Smooth muscle cell (in vitro differentiated cells): Measurements from ENCODE around the gene PEX13. TPM values are rescaled to one million over a fixed set of nuclear protein-coding genes. Genes with fewer than 3 reads are reported as not detected.

Source experiments
- DNase-seq: peaks from one replicate; lab custom pipeline; 2025; ENCODE audit not compliant: unreplicated experiment; lab: John Stamatoyannopoulos, UW
- H2AFZ ChIP-seq: fragments of 200-600 bp; sonication (generic); 2 replicates; pipeline ENCODE4 v1.6.0; 2016; ENCODE audit warnings: antibody characterized with exemption, low read depth, mild to moderate bottlenecking
- H3F3A ChIP-seq: fragments of 200-600 bp; sonication (generic); 2 replicates; pipeline ENCODE4 v1.6.0; 2017; ENCODE audit warnings: antibody characterized with exemption, low read depth
- H3K27ac ChIP-seq: fragments of 200-600 bp; sonication (generic); 2 replicates; pipeline ENCODE4 v1.5.1; 2016; ENCODE audit warnings: low read depth, mild to moderate bottlenecking
- H3K27me3 ChIP-seq: fragments of 200-600 bp; sonication (generic); 2 replicates; pipeline ENCODE4 v1.6.1; 2016; ENCODE audit warnings: low read depth, mild to moderate bottlenecking
- H3K36me3 ChIP-seq: fragments of 200-600 bp; sonication (generic); 2 replicates; pipeline ENCODE4 v1.5.1; 2016; ENCODE audit warnings: low read depth
- H3K4me1 ChIP-seq: fragments of 200-600 bp; sonication (generic); 2 replicates; pipeline ENCODE4 v1.5.1; 2016; ENCODE audit warnings: low read depth
- H3K4me2 ChIP-seq: fragments of 200-600 bp; sonication (generic); 2 replicates; pipeline ENCODE4 v1.6.0; 2016; ENCODE audit warnings: mild to moderate bottlenecking
- H3K4me3 ChIP-seq: fragments of 200-600 bp; sonication (generic); 2 replicates; pipeline ENCODE4 v1.5.1; 2016; ENCODE audit warnings: mild to moderate bottlenecking
- H3K79me2 ChIP-seq: fragments of 200-600 bp; sonication (generic); 2 replicates; pipeline ENCODE4 v1.6.0; 2016; ENCODE audit warnings: low read depth, mild to moderate bottlenecking
- H3K9ac ChIP-seq: fragments of 200-600 bp; sonication (generic); 2 replicates; pipeline ENCODE4 v1.6.0; 2016; ENCODE audit warnings: low read depth
- H3K9me3 ChIP-seq: fragments of 200-600 bp; sonication (generic); replicated peaks from 2 replicates; pipeline ENCODE4 v1.5.1; 2016; ENCODE audit warnings: low read depth
- H4K20me1 ChIP-seq: fragments of 200-600 bp; sonication (generic); 2 replicates; pipeline ENCODE4 v1.6.0; 2016; ENCODE audit warnings: low read depth
- CTCF ChIP-seq: fragments of 200-600 bp; sonication (generic); IDR thresholded peaks from 2 replicates; pipeline ENCODE4 v1.5.1; 2017; ENCODE audit warnings: borderline replicate concordance, mild to moderate bottlenecking, antibody characterized with exemption; ENCODE audit not compliant: insufficient read depth, poor library complexity, severe bottlenecking
- WGBS: methylation state at CpG from one replicate; pipeline ENCODE4 v1.1.7; 2016; ENCODE audit warnings: low lambda C conversion rate; 5-methylcytosine and 5-hydroxymethylcytosine counted together
- polyA plus RNA-seq: library from polyadenylated mRNA; unstranded; fragments of >200 nt; fragmentation: Nextera tagmentation; extraction: Ambion mirVana; gene quantifications from 2 replicates; pipeline ENCODE4 v1.2.1, GENCODE V29; 2016
- small RNA-seq: library from RNA; depleted of rRNA; stranded (forward); fragments of <200 nt; gene quantifications from one replicate; pipeline ENCODE3, GENCODE V24; 2014
- total RNA-seq: library from RNA; depleted of rRNA; stranded (reverse); fragments of >200 nt; gene quantifications from 2 replicates; pipeline ENCODE4 v1.2.3, GENCODE V29; 2014

PEX13 gene
- total and polyA plus RNA-seq, 2 experiments from 2014 or later: 14.1 to 46.0 TPM

GRCh38 chr2:61091485-61091884, 74.0 kb downstream of the PEX13 start:
- H3K79me2 ChIP-seq: no peaks in the 10 kb centered on the region
- H4K20me1 ChIP-seq: no peaks in the 10 kb centered on the region
- H2AFZ ChIP-seq: no peak overlapping the region
- no peaks in the 10 kb centered on the region for H3K27me3 ChIP-seq
- H3K9ac ChIP-seq: no peak overlapping the region
- no peak overlapping the region for H3K4me2 ChIP-seq
- H3F3A ChIP-seq: no peaks in the 10 kb centered on the region
- H3K27ac ChIP-seq: no peak overlapping the region
- no peaks in the 10 kb centered on the region for H3K9me3 ChIP-seq
- H3K4me1 ChIP-seq: no peaks in the 10 kb centered on the region
- H3K4me3 ChIP-seq: no peak overlapping the region
- TF ChIP-seq CTCF: no peak
- peaks cover 14% of the 10 kb centered on the region for H3K36me3 ChIP-seq
- DNase-seq: no peak
- WGBS: 97% methylated on average over 8 of the region's 8 CpGs

GRCh38 chr2:61096438-61096837, 78.9 kb downstream of the PEX13 start:
- H3K4me3 ChIP-seq: no peak overlapping the region
- no peaks in the 10 kb centered on the region for H3K27me3 ChIP-seq
- no peak for DNase-seq
- TF ChIP-seq CTCF: no peak
- no peaks in the 10 kb centered on the region for H3K36me3 ChIP-seq
- H4K20me1 ChIP-seq: no peaks in the 10 kb centered on the region
- no peaks in the 10 kb centered on the region for H3K79me2 ChIP-seq
- no peak overlapping the region for H3K9ac ChIP-seq
- no peaks in the 10 kb centered on the region for H3F3A ChIP-seq
- H3K9me3 ChIP-seq: no peaks in the 10 kb centered on the region
- H3K4me1 ChIP-seq: no peaks in the 10 kb centered on the region
- no peak overlapping the region for H3K4me2 ChIP-seq
- no peak overlapping the region for H3K27ac ChIP-seq
- WGBS: 100% methylated on average over 3 of the region's 3 CpGs
- H2AFZ ChIP-seq: no peak overlapping the region

GRCh38 chr2:61100801-61101200, 83.3 kb downstream of the PEX13 start:
- Histone ChIP-seq H3K4me2 (no peak overlapping the region), H3K4me1 (no peaks in the 10 kb centered on the region), H4K20me1 (no peaks in the 10 kb centered on the region), H3F3A (no peaks in the 10 kb centered on the region), H3K79me2 (no peaks in the 10 kb centered on the region), H2AFZ (no peak overlapping the region), H3K4me3 (no peak overlapping the region), H3K27me3 (no peaks in the 10 kb centered on the region), H3K36me3 (no peaks in the 10 kb centered on the region), H3K9me3 (no peaks in the 10 kb centered on the region), H3K27ac (no peak overlapping the region), H3K9ac (no peak overlapping the region)
- no peak for TF ChIP-seq CTCF
- no peak for DNase-seq
- 96% methylated on average over 4 of the region's 4 CpGs for WGBS

Small RNA genes lying within 50 kb of the gene (small RNA-seq; reads per million reads assigned to genes)
- gene RNA5SP95: not detected

Other genes with a start within 250 kb of the PEX13 start
- gene REL, start 136.1 kb upstream of the PEX13 start, total RNA-seq: 10.5 and 15.3 TPM in 2 replicates
- gene REL, start 136.1 kb upstream of the PEX13 start, polyA plus RNA-seq: 2.3 and 4.8 TPM in 2 replicates
- 6.3 and 9.2 TPM in 2 replicates for gene PUS10, start 535 bp downstream of the PEX13 start, total RNA-seq
- gene PUS10, start 535 bp downstream of the PEX13 start, polyA plus RNA-seq: 3.3 and 3.5 TPM in 2 replicates
- gene SANBR, start 48.2 kb downstream of the PEX13 start, total RNA-seq: 14.4 and 26.0 TPM in 2 replicates
- 5.8 and 6.1 TPM in 2 replicates for gene SANBR, start 48.2 kb downstream of the PEX13 start, polyA plus RNA-seq
- gene C2orf74, start 144.5 kb downstream of the PEX13 start, total RNA-seq: 4.2 and 5.8 TPM in 2 replicates
- gene C2orf74, start 144.5 kb downstream of the PEX13 start, polyA plus RNA-seq: 7.9 and 8.8 TPM in 2 replicates